Heart left ventricle (tissue), 16 donors: Measurements from ENCODE around the gene ASB18. TPM values are rescaled to one million over a fixed set of nuclear protein-coding genes. Genes with fewer than 3 reads are reported as not detected.

Experiments used
- ATAC-seq, 4 donors: fragments of 200-7000 bp; cut with Tn5 transposase; one replicate each; pipeline ENCODE4 v1.9.1; 2020 to 2022; ENCODE audit warnings: moderate library complexity in 4 of 4, mild to moderate bottlenecking in 3 of 4, moderate number of reproducible peaks in 1 of 4
- DNase-seq, 5 donors: peaks; one replicate each; pipeline ENCODE4 v3.0.0-alpha.2; 2020
- H3K27ac ChIP-seq, 12 donors: fragments of 200-600 bp; sonication (generic) in 4 of 12; one replicate each; pipeline versions ENCODE4 v1.5.0 to v1.8.0; 2016 to 2022; ENCODE audit warnings: mild to moderate bottlenecking in 2 of 12
- H3K27me3 ChIP-seq, 9 donors: fragments of 200-600 bp; sonication (generic) in 2 of 9; one replicate each; pipeline versions ENCODE4 v1.5.1 to v1.8.0; 2016 to 2022; ENCODE audit warnings: mild to moderate bottlenecking in 3 of 9
- H3K36me3 ChIP-seq, 9 donors: fragments of 200-600 bp; sonication (generic) in 2 of 9; one replicate each; pipeline versions ENCODE4 v1.5.0 to v1.8.0; 2018 to 2022; ENCODE audit warnings: mild to moderate bottlenecking in 2 of 9
- H3K4me1 ChIP-seq, 12 donors: fragments of 200-600 bp; sonication (generic) in 4 of 12; one replicate each; pipeline versions ENCODE4 v1.5.0 to v1.8.0; 2016 to 2022; ENCODE audit warnings: mild to moderate bottlenecking in 3 of 12
- H3K4me3 ChIP-seq, 12 donors: fragments of 200-600 bp; sonication (generic) in 4 of 12; one replicate each; pipeline versions ENCODE4 v1.5.0 to v1.8.0; 2017 to 2022; ENCODE audit warnings: mild to moderate bottlenecking in 9 of 12, moderate library complexity in 4 of 12
- H3K9me3 ChIP-seq, 12 donors: fragments of 200-600 bp; sonication (generic) in 4 of 12; one replicate each; pipeline versions ENCODE4 v1.5.0 to v1.8.0; 2016 to 2022; ENCODE audit warnings: mild to moderate bottlenecking in 1 of 12
- POLR2A ChIP-seq, 2 donors: fragments of 450-650 bp; IDR thresholded peaks; one replicate each; pipeline ENCODE4 v1.6.1; 2017; ENCODE audit warnings: antibody characterized with exemption in 2 of 2, mild to moderate bottlenecking in 2 of 2, moderate library complexity in 2 of 2
- WGBS, 4 donors: extraction: QIAGEN DNeasy Blood & Tissue Kit in 2 of 4; methylation state at CpG; one replicate each; pipeline versions ENCODE4 v1.1.5 to v1.1.7; 2013 to 2018; 5-methylcytosine and 5-hydroxymethylcytosine counted together
- intact Hi-C, 10 donors: fragments of 100-400 bp; cut with DNase I; formaldehyde crosslinking; loops; one replicate each; pipeline versions ENCODE4 v1.11.1 to v1.14.2; 2022
- polyA plus RNA-seq, 2 donors: library from polyadenylated mRNA; stranded (reverse); fragments of 200-250 nt; gene quantifications; one replicate each; pipeline ENCODE4 v1.2.3, GENCODE V29; 2013
- total RNA-seq, 9 donors: library from RNA; depleted of rRNA in 2 of 9; stranded (reverse); fragments of >200 nt in 2 of 9; fragmentation: NEBNext Ultra II Directional in 3 of 9; extraction: Animal tissue kit (Norgen Biotek cat#: 25700) in 3 of 9; gene quantifications; one replicate each; pipeline versions ENCODE4 v1.1.0 to v1.2.4, GENCODE V29; 2016 to 2023
- TF ChIP-seq, protein P1 (sequence below), 12 donors: fragments of 200-600 bp; sonication (generic) in 4 of 12; IDR thresholded peaks; one replicate each; pipeline versions ENCODE4 v1.5.0 to v1.8.0; 2018 to 2022; ENCODE audit warnings: antibody characterized with exemption in 12 of 12, mild to moderate bottlenecking in 5 of 12
- donor health status: ischemic (EF 13 %, LVEDD 7.1; RV severe dilation, severe dysfunction).
- donor health status: healthy with polysubstance abuse.
- donor health status: DM: no; HTN: yes; CAD: no.
- donor health status: DM: no; HTN: no; CAD: no.
- donor health status: ischemic (EF 25% LVEDD 6.9; RV normal size, moderate dysfunction).
- donor health status: ischemic (EF 25% LVEDD 5.7; RV mildly dilated, moderate dysfunction).
- donor health status: healthy.
- donor health status: DM: yes; HTN: yes; CAD: no.
- donor health status: ischemic (EF 35%, LVEDD 5.7; RV mildly dilated, moderate dysfunction).
- donor health status: nonischemic (EF 11% LVEDD 7.7; RV severe dilation, severe dysfunction).
- donor health status: DM: yes; HTN: yes; CAD: no.
- donor health status: PGD.
- donor health status: ischemic (EF 29% LVEDD 5.4; RV normal size, mild dysfunction).
- donor health status: nonischemic (EF 23%, LVEDD 6.1; RV moderate dilation, normal function).

Gene ASB18
- total and polyA plus RNA-seq, 11 donors, result 4.3 to 49.8 (median 14.1) TPM

- DNase-seq, result peak in 4 of 5 donors; percentile 39 to 77 (median 45)
- Histone ChIP-seq H3K4me3 (peak overlapping the region in 11 of 12 donors; percentile 5 to 82 (median 55)), H3K9me3 (no peaks in the 10 kb centered on the region), H3K27ac (peak overlapping the region in 11 of 12 donors; percentile 51 to 96 (median 79)), H3K36me3 (no peaks in the 10 kb centered on the region), H3K4me1 (peaks cover 0 to 14% (median 7%) of the 10 kb centered on the region in 12 donors), H3K27me3 (peaks cover 0 to 11% (median 0%) of the 10 kb centered on the region in 9 donors)
- 57 to 63% (median 59%) methylated on average over 5 to 7 of the region's 7 CpGs for WGBS, 4 donors
- intact Hi-C loops, result loop anchor here in 2 of 10 donors (2.0 kb wide), 2 partner anchors 21 to 23 kb away; no protein-coding TSS in a partner anchor
- TF ChIP-seq, protein P1, sequence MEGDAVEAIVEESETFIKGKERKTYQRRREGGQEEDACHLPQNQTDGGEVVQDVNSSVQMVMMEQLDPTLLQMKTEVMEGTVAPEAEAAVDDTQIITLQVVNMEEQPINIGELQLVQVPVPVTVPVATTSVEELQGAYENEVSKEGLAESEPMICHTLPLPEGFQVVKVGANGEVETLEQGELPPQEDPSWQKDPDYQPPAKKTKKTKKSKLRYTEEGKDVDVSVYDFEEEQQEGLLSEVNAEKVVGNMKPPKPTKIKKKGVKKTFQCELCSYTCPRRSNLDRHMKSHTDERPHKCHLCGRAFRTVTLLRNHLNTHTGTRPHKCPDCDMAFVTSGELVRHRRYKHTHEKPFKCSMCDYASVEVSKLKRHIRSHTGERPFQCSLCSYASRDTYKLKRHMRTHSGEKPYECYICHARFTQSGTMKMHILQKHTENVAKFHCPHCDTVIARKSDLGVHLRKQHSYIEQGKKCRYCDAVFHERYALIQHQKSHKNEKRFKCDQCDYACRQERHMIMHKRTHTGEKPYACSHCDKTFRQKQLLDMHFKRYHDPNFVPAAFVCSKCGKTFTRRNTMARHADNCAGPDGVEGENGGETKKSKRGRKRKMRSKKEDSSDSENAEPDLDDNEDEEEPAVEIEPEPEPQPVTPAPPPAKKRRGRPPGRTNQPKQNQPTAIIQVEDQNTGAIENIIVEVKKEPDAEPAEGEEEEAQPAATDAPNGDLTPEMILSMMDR (IDR thresholded peaks at IDR 0.05), result no peak
- peak in 1 of 2 donors; percentile 20 for TF ChIP-seq POLR2A (IDR thresholded peaks at IDR 0.05)
- peak; percentile 52 to 79 (median 68) for ATAC-seq
Observed at GRCh38 chr2:236262238-236262637, 2.0 kb downstream of the ASB18 start.

GRCh38 chr2:236261452-236261851 is 2.8 kb downstream of the ASB18 start:
- 23 to 39% (median 27%) methylated on average over 7 of the region's 7 CpGs for WGBS, 4 donors
- no peak for TF ChIP-seq POLR2A (IDR thresholded peaks at IDR 0.05)
- TF ChIP-seq, protein P1 (IDR thresholded peaks at IDR 0.05), result no peak
- intact Hi-C loops, result no loop called here
- DNase-seq (no peak), ATAC-seq (peak; percentile 2 to 28 (median 24))
- H3K36me3 ChIP-seq, result no peaks in the 10 kb centered on the region
- H3K9me3 ChIP-seq, result no peaks in the 10 kb centered on the region
- H3K27ac ChIP-seq, result peak overlapping the region in 10 of 12 donors; percentile 68 to 96 (median 80)
- peak overlapping the region in 5 of 12 donors; percentile 55 to 82 (median 63) for H3K4me3 ChIP-seq
- peaks cover 0 to 11% (median 0%) of the 10 kb centered on the region in 9 donors for H3K27me3 ChIP-seq
- H3K4me1 ChIP-seq, result peaks cover 0 to 14% (median 7%) of the 10 kb centered on the region in 12 donors

- ATAC-seq (no peak), DNase-seq (no peak)
- Histone ChIP-seq H3K4me1 (peaks cover 0 to 10% (median 2%) of the 10 kb centered on the region in 12 donors), H3K36me3 (no peaks in the 10 kb centered on the region), H3K9me3 (no peaks in the 10 kb centered on the region), H3K27me3 (peaks cover 0 to 11% (median 0%) of the 10 kb centered on the region in 9 donors), H3K4me3 (no peak overlapping the region), H3K27ac (no peak overlapping the region)
- 76 to 86% (median 78%) methylated on average over 6 of the region's 6 CpGs for WGBS, 4 donors
- TF ChIP-seq, protein P1 (IDR thresholded peaks at IDR 0.05), result no peak
- TF ChIP-seq POLR2A (IDR thresholded peaks at IDR 0.05), result no peak
- intact Hi-C loops, result no loop called here
Observed at GRCh38 chr2:236259371-236259770, 4.8 kb downstream of the ASB18 start.

DNA sequence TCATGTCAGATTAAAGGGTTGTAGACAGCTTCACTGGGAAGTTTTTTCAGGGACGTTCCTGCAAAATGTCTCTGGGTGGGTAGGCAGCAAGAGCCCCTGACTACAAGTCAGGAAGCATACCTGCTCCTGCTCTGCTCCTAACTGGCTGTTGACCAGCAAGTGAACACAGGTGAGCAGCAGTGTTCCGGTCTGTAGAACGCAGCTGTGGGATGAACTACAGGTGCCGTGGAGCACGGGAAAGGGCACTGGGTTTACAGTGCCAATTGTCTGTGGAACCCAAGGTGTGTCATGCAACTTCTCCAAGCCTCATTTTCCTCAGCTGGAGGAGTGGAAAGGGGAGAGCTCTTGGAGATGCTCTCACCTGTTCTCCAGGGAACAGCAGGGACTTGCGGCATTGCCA is 6.6 kb downstream of the ASB18 start:
- Histone ChIP-seq H3K27me3 (peaks cover 0 to 11% (median 0%) of the 10 kb centered on the region in 9 donors), H3K27ac (no peak overlapping the region), H3K36me3 (no peaks in the 10 kb centered on the region), H3K4me3 (no peak overlapping the region), H3K9me3 (no peaks in the 10 kb centered on the region), H3K4me1 (peaks cover 0 to 12% (median 3%) of the 10 kb centered on the region in 12 donors)
- intact Hi-C loops, result no loop called here
- DNase-seq (no peak), ATAC-seq (no peak)
- TF ChIP-seq, protein P1 (IDR thresholded peaks at IDR 0.05), result no peak
- TF ChIP-seq POLR2A (IDR thresholded peaks at IDR 0.05), result no peak
- WGBS, 4 donors, result 84 to 90% (median 88%) methylated on average over 6 of the region's 6 CpGs
